Amniotic stem cell (primary cell): ENCODE measurements around the gene NPIPA7.
"Not testable (repeated sequence)": the region's sequence is repeated elsewhere in the genome, so short reads cannot be mapped to it uniquely, and the experiment has no call there.

Source experiments
- DNase-seq: peaks from one replicate; lab custom pipeline; 2025; lab: John Stamatoyannopoulos, UW

NPIPA7 gene

DNA sequence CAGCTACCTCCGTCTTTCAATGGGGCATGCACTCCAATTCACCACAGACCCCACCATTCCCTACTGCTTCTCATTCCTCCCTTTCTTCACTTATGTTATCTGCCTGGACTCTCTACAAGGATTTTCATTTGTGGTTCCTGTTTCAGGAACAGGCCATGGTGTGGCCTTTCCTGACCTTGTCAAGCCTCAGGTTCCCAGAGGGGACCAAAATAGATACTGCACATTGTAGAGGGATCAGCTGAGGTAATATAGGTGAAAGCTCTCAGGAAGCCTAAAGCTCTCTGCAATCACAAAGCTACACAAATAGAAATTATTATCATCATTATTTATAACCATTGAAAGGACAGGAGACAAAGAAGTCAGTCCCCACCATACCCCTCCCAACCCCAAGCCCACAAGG is 41.6 kb downstream of the NPIPA7 start:
- not testable (repeated sequence) for DNase-seq

DNA sequence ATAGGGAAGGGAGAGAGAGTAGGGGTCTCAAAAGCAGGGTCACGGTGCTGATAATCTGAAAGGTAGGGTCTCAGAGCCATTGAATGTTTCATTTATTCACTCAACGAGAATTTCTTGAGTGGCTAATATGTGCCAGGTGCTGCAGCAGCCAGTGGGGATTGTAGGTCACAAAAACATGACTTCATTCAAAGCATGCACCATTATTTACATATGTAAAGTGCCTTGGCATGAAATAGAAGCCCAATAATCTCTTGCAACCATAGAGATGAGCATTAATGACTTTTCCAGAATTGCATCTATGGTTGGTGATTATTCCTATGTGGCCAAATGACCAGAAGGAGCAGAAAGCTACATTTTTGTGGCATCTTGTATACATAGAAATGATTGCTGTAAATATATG is 46.2 kb downstream of the NPIPA7 start:
- not testable (repeated sequence) for DNase-seq

DNA sequence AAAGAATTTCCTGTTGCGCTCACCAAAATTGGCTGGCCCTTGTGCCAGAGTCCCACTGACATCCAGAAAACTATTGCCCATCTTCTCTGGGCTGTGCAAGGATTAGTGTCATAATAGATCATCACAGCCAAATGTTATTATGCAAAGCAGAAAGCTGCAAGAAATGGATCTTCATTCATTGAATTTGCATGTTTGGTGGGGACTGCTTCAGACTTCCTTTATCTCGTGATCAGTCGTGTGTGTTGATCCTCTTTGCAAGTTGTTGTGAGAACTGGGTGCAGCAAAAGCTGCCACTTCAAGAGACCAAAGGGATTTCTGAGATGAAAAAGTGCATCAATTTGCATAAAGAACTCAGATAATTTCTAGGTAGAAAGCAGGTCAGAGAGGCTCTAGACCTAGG is 52.2 kb downstream of the NPIPA7 start:
- DNase-seq, result not testable (repeated sequence)

DNA sequence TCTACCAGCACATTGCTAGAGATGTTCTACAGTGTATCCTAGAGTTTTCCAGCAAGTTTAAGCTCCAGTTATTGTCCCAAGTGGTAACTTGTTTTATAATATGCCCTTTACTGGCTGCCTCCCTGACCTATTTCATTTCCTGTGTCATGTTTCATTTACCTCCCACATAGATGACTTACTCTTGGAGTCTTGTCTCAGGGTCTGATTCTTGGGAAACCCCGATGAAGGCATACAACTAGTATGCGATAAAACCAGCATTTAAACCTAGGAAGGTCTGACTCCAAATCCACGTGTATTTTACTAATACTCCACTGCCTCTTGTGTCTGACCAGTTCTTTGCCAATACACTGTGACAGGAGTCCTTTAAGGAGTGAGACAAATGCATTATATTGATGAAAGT is 55.8 kb downstream of the NPIPA7 start:
- not testable (repeated sequence) for DNase-seq

DNA sequence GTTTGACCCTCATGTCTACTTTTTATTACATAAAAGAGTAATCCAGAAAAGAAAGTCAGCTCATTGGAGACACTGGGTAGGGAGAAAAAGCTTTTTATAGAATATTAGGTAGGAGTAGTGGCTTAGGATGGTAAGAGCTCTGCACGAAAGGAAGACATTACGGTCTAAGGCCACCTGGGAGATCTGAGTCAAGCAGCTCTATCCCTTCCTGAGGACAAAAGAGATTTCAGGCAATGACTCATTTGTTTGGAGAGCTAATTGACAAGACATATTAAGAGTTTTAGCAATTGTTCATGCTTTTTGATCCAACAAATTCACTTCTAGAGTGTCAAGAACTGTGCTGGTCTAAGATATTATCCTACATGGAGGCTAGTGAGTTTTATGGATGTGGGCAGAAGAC is 62.5 kb downstream of the NPIPA7 start:
- DNase-seq, result not testable (repeated sequence)
